Right renal cortex interstitium (tissue), 3 donors: Measurements from ENCODE around the gene NUP98. TPM values are rescaled to one million over a fixed set of nuclear protein-coding genes. Genes with fewer than 3 reads are reported as not detected.
A peak's percentile ranks its signal among the peaks of the same experiment; 100 is the strongest.

Experiments
- DNase-seq, 3 donors: peaks; one replicate each; pipeline ENCODE4 v3.0.0-alpha.2; 2013; ENCODE audit warnings: low read depth in 3 of 3, low spot score in 2 of 3
- polyA plus RNA-seq, 3 donors: library from polyadenylated mRNA; unstranded; fragments of 120-200 nt; gene quantifications; one replicate each; pipeline ENCODE4 v1.2.1, GENCODE V29; 2013; ENCODE audit not compliant: insufficient read length in 3 of 3

The NUP98 gene
- 10 to 100 TPM; 58.2 to 62.6 (median 59.2) TPM for polyA plus RNA-seq

DNA sequence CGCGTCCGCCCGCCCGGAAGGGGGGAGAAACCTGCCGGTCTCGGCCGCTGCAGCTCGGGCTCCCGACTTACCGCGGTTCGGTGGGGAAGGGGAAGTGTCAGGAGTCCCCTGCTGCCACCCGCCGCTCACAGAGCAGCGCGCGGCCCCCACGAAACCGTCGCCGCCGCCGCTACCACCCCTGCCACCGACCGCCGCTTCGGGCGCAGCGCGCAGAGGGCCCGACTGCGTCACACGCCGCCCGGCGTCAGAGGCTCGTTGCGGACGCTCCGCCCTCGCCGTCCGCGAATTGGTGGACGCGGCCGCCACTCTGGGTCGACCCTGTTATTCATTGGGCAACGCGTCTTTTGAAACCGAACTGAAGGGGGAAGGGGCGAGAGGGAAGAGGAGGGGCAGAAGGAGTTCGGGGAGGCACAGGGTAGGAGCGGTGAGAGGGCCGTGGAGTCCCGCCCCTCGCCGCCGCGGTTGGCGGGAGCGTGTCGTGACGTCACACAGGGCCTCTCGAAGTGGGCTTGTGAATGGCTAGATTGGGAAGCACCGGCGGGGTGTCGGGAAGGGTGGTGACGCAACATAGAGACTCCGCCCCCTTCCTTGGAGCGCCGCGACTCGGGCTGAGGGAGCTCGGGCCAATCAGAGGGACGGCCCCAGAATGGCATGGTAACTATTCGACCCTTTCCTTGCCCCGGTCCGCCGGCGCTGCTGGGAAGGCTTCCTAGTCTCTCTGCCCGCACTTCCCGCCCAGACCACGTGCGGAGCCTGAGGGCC is at the start of gene NUP98:
NUP98 (minus strand) TSS at position 226 of the 762 bp plus-strand sequence. CDS start 15,437 bp downstream, outside the sequence.
- peak; percentile 97 to 99 (median 97) for DNase-seq

DNA sequence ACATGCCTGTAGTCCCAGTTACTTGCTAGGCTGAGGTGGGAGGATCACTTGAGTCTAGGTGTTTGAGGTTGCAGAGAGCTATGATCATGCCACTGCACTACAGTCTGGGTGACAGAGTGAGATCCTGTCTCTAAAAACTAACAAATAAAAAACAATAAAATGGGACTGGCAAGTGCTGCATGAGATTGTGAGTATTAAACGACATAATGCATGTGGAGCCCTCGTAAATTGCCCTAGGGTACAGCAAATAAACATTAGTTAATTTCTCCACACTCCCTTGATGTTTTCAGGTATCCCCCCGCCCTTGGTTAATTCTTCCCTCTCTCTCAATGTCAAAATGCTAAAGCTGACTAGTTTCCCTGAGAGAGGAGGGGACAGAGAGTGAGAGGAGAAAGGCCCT is 48.3 kb upstream of the NUP98 start:
- DNase-seq, result no peak

GRCh38 chr11:3845246-3845645 is 47.9 kb upstream of the NUP98 start:
- DNase-seq, result no peak

GRCh38 chr11:3843326-3843725 is 46.0 kb upstream of the NUP98 start:
- DNase-seq, result no peak

- peak in 2 of 3 donors; percentile 62 to 68 for DNase-seq
Observed at GRCh38 chr11:3841426-3842350, 44.3 kb upstream of the NUP98 start.

GRCh38 chr11:3840870-3841425 is 43.6 kb upstream of the NUP98 start, which contains the start of gene RHOG:
TSS of gene RHOG (minus strand) at chr11:3840959. CDS start at chr11:3828138, 12,821 bp downstream.
- DNase-seq, result peak in 1 of 3 donors; percentile 56

DNA sequence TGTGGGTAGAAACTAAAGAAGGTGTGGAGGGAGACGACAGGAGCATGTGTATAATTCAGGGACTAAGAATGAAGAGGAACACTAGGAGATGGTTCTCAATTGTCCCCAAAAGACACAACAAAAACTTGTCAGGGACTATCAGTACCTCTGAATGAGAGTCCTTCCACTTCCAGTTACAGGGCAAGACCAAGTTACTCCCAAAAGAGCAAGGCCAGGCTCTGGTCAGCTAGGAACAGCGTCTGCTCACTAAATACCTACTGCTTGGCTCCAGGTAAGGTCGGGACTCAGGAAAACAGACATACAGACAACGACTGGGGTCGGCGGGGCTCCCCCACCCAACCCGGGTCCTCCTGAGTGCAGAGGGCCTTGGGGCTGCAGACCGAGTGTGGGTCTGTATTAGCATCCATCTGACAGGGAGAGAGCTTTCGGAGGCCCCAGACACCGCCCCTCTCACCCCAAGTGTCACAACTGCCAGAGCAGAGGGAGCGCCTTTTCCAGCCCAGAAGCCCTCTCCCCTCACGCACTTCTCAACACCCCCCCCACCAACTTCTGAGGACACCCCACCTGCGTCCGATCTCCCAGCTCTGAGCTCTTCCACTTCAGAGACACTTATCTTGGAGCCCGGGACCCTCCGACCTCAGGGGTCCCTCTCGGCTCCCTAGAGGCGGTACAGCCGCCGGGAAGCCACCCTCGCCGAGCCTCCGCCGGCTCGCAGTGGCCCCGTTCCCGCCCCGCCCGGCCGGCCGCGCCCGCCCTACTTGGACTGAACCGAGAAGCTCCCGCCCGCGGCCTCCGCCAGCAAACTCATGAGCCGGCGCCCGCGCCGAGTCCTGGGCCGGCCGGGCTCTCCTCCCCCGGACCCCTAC is 42.9 kb upstream of the NUP98 start:
- no peak for DNase-seq

- DNase-seq, result no peak
Observed at GRCh38 chr11:3838504-3838903, 41.1 kb upstream of the NUP98 start.

GRCh38 chr11:3837793-3838192 is 40.4 kb upstream of the NUP98 start:
- no peak for DNase-seq

- DNase-seq, result no peak
Observed at GRCh38 chr11:3836903-3837302, 39.5 kb upstream of the NUP98 start.

GRCh38 chr11:3835751-3836150 is 38.4 kb upstream of the NUP98 start:
- no peak for DNase-seq

DNA sequence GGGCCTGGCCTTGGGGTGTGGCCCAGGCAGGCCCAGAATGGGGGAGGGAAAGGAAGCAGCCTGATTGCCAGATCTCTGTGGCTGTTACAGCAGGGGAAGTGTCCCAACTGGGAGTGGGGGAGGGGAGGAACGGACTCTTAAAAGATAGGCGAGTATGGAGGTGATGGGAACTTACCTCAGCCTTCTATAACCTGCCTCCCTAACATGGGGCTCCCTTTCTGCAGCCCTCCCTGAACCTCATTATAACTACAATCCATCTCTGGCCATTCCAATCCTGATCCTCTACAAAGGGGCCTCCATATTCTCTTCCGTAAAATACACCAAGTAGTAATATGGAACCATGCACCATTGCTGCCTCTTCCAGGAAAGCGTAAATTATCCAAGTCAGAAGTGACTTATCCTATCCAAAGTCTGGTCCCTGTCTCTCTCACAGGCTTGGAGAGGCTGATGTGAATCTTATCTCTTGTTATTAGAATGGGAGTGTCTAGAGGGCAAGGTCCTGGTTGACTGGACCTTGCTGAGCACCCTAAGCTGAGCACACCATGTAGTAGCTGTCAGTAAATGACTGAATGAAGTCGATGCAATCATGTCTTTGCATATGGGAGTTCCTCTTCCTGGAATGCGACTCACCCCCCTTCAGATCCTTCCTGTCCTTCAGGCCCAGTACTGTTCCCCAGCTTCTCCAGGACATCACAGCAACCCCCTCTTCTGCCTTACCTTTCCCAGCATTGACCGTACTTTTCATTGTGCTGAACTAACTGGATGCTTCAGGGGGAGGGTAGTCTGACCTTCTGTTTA is 37.5 kb upstream of the NUP98 start:
- no peak for DNase-seq

GRCh38 chr11:3834349-3834663 is 37.0 kb upstream of the NUP98 start:
- no peak for DNase-seq

- DNase-seq, result no peak
Observed at GRCh38 chr11:3833449-3833848, 36.1 kb upstream of the NUP98 start.

DNA sequence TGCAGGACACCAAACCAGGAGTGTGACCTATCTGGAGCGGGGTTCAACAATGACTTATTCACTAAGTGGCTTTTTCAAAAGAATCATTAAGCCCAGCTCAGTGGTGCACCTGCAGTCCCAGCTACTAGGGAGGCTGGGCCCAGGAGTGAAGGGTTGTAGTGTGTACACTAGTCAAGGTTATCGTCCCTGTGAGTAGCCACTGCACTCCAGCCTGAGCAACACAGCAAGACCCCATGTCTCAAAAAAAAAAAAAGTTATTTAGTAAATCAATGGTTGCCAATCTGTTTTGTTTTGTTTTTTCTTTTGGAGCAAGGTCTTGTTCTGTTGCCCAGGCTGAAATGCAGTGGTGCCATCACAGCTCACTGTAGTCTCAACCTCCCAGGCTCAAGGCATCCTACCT is 35.5 kb upstream of the NUP98 start:
- DNase-seq, result no peak

- no peak for DNase-seq
Observed at GRCh38 chr11:3831378-3832239, 34.3 kb upstream of the NUP98 start.

DNA sequence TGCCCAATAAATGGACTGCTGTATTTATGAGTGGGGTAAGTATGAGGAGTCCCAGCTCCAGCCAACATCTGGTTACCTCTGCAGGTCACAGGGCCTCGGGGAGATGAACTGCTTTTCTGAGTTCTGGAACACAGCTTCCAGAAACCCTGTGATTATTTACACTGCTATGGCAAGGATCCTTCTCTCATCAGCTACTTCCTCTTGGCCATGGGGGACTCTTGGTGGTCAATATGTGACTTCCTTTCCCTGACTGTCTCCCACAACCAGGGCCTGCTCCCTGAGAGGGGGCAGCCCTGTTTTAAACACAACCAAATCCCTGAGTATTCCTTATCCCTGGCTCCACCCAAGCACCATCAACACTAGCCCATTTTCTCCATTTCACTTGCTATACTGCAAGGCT is 33.4 kb upstream of the NUP98 start:
- DNase-seq, result no peak

DNA sequence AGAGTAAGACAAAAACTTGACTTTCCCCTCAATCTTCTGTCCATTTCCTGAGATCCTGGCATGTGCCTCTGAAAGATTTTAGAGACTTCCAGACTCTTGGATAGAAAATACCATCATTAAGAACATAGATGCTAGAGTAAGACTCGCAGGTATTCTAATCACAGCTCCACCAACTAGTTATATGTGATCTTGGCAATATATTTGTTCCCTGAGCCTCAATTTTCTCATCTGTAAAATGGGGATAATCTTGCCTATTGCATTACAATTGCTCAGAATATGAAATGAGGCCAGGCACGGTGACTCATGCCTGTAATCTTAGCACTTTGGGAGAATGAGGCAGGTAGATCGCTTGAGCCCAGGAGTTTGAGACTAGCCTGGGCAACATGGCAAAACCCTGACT is 32.7 kb upstream of the NUP98 start:
- DNase-seq, result no peak
